ENCODE measurements around the gene EXOC3.

DNA sequence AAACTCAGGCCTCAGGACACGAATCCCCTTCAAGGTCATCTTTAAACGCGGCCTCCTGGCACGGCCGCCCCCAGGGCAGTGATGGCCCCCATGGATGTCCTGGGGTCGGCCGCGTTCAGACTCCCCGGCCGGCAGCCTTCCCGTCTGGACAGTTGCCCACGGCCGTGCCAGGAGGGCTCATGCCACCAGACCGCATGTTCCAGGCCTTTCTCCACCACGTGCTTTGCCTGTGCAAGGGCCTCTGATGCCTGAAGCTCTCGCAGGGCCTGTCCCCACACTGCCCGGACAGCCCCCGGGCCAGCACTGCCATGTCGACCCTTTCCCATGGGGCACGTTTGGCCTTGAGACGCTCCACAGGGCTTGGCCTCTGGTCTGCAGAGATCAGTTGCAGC lies 46.7 kb downstream of the EXOC3 start:
- TF ChIP-seq, protein P1, sequence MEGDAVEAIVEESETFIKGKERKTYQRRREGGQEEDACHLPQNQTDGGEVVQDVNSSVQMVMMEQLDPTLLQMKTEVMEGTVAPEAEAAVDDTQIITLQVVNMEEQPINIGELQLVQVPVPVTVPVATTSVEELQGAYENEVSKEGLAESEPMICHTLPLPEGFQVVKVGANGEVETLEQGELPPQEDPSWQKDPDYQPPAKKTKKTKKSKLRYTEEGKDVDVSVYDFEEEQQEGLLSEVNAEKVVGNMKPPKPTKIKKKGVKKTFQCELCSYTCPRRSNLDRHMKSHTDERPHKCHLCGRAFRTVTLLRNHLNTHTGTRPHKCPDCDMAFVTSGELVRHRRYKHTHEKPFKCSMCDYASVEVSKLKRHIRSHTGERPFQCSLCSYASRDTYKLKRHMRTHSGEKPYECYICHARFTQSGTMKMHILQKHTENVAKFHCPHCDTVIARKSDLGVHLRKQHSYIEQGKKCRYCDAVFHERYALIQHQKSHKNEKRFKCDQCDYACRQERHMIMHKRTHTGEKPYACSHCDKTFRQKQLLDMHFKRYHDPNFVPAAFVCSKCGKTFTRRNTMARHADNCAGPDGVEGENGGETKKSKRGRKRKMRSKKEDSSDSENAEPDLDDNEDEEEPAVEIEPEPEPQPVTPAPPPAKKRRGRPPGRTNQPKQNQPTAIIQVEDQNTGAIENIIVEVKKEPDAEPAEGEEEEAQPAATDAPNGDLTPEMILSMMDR (IDR thresholded peaks at IDR 0.05; ENCODE audit: low read depth, low read length): no peak
- no peak for TF ChIP-seq EZH2phosphoT487 (IDR thresholded peaks at IDR 0.05; ENCODE audit: low read depth)
